ENCODE data around the gene DOCK9. TPM values are rescaled to one million over a fixed set of nuclear protein-coding genes. Genes with fewer than 3 reads are reported as not detected.

DOCK9 gene
- polyA plus RNA-seq, 1 of the 3 experiments (the other 2 are of a cell fraction): 16.6 TPM

DNA sequence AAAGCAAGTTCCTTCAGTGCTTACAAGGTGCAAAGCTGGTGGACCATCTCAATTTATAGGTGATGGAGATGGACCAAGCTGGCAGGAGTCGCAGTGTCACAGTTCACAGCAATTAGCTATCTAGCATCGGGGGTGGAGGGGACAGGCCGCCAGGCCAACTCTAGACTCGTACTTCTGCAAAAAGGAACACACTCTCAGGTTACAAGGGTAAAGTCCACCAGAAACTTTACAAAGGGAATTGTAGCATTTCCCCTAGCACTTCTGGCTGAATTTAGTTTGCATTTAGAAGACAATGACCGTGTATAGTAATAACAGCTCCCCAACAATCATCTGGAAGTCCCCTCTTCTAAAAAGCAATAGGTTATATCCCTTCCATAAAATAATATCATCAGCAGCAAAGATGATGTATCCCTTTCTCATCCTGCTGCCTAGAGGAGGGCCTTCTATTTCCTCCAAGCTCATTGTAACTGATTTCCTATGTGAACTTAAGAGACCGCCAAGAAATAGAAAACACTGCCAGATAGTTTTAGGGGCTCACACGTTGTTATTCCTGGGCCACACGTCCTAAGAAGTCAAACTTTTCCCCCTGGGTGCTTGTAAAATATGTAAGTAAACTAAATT, 8.5 kb upstream of the DOCK9 start (continued):
- TF ChIP-seq, protein P1, sequence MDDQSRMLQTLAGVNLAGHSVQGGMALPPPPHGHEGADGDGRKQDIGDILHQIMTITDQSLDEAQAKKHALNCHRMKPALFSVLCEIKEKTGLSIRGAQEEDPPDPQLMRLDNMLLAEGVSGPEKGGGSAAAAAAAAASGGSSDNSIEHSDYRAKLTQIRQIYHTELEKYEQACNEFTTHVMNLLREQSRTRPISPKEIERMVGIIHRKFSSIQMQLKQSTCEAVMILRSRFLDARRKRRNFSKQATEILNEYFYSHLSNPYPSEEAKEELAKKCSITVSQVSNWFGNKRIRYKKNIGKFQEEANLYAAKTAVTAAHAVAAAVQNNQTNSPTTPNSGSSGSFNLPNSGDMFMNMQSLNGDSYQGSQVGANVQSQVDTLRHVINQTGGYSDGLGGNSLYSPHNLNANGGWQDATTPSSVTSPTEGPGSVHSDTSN (IDR thresholded peaks at IDR 0.05): no peak
- TF ChIP-seq IRF3 (IDR thresholded peaks at IDR 0.05; ENCODE audit: low read depth, low read length) (no peak), YY1 (IDR thresholded peaks at IDR 0.05; ENCODE audit: low read depth) (no peak), JUND (IDR thresholded peaks at IDR 0.05) (no peak), FOSL2 (IDR thresholded peaks at IDR 0.05; ENCODE audit: borderline replicate concordance, low read depth) (no peak), CHD2 (IDR thresholded peaks at IDR 0.05; ENCODE audit: low read length, partially characterized antibody) (no peak), RXRA (IDR thresholded peaks at IDR 0.05; ENCODE audit: borderline replicate concordance, low read depth) (no peak), TCF12 (IDR thresholded peaks at IDR 0.05) (no peak)

GRCh38 chr13:98985591-98985990, 7.7 kb upstream of the DOCK9 start:
- H3K9me3 ChIP-seq: no peaks in the 10 kb centered on the region
- H3K36me3 ChIP-seq (replicated peaks in 1 of 2; ENCODE audit: control insufficient read depth in 1 of 2, insufficient read depth in 2 of 2, low read length in 1 of 2): no peaks in the 10 kb centered on the region
- H3K79me2 ChIP-seq (ENCODE audit: insufficient read depth): no peaks in the 10 kb centered on the region
- no peaks in the 10 kb centered on the region for H4K20me1 ChIP-seq (ENCODE audit: insufficient read depth)
- H3F3A ChIP-seq (replicated peaks; ENCODE audit: insufficient read depth): no peaks in the 10 kb centered on the region
- TF ChIP-seq, protein P2, sequence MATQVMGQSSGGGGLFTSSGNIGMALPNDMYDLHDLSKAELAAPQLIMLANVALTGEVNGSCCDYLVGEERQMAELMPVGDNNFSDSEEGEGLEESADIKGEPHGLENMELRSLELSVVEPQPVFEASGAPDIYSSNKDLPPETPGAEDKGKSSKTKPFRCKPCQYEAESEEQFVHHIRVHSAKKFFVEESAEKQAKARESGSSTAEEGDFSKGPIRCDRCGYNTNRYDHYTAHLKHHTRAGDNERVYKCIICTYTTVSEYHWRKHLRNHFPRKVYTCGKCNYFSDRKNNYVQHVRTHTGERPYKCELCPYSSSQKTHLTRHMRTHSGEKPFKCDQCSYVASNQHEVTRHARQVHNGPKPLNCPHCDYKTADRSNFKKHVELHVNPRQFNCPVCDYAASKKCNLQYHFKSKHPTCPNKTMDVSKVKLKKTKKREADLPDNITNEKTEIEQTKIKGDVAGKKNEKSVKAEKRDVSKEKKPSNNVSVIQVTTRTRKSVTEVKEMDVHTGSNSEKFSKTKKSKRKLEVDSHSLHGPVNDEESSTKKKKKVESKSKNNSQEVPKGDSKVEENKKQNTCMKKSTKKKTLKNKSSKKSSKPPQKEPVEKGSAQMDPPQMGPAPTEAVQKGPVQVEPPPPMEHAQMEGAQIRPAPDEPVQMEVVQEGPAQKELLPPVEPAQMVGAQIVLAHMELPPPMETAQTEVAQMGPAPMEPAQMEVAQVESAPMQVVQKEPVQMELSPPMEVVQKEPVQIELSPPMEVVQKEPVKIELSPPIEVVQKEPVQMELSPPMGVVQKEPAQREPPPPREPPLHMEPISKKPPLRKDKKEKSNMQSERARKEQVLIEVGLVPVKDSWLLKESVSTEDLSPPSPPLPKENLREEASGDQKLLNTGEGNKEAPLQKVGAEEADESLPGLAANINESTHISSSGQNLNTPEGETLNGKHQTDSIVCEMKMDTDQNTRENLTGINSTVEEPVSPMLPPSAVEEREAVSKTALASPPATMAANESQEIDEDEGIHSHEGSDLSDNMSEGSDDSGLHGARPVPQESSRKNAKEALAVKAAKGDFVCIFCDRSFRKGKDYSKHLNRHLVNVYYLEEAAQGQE (IDR thresholded peaks at IDR 0.05; ENCODE audit: low read depth, low read length): no peak
- TF ChIP-seq TAF1 (IDR thresholded peaks at IDR 0.05; ENCODE audit: borderline replicate concordance, low read depth, low read length): no peak
- TF ChIP-seq, protein P3, sequence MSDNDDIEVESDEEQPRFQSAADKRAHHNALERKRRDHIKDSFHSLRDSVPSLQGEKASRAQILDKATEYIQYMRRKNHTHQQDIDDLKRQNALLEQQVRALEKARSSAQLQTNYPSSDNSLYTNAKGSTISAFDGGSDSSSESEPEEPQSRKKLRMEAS (IDR thresholded peaks at IDR 0.05; ENCODE audit: low read depth): no peak
- no peak for TF ChIP-seq CHD2 (IDR thresholded peaks at IDR 0.05; ENCODE audit: low read length, partially characterized antibody)
- TF ChIP-seq IRF3 (IDR thresholded peaks at IDR 0.05; ENCODE audit: low read depth, low read length): no peak
- no peak for TF ChIP-seq SMC3 (IDR thresholded peaks at IDR 0.05; ENCODE audit: low read depth, low read length)
- TF ChIP-seq POLR2AphosphoS5 (IDR thresholded peaks at IDR 0.05; ENCODE audit: low read depth, low read length): no peak
- no peak for TF ChIP-seq GATA2 (CRISPR knock-in tag; IDR thresholded peaks at IDR 0.05)
- no peak for TF ChIP-seq MXI1 (IDR thresholded peaks at IDR 0.05; ENCODE audit: low read depth, low read length)
- no peak for TF ChIP-seq FOXM1 (IDR thresholded peaks at IDR 0.05; ENCODE audit: low read depth)
- TF ChIP-seq TEAD4 (IDR thresholded peaks at IDR 0.05; ENCODE audit: borderline replicate concordance, insufficient read depth): no peak
- no peak for TF ChIP-seq EZH2phosphoT487 (IDR thresholded peaks at IDR 0.05; ENCODE audit: borderline replicate concordance, low read depth)
- TF ChIP-seq TCF12 (IDR thresholded peaks at IDR 0.05): no peak
- no peak for TF ChIP-seq SIN3A (IDR thresholded peaks at IDR 0.05; ENCODE audit: borderline replicate concordance, low read depth, low read length)
- TF ChIP-seq ELF1 (IDR thresholded peaks at IDR 0.05): no peak
- TF ChIP-seq NFIC (IDR thresholded peaks at IDR 0.05; ENCODE audit: borderline replicate concordance): no peak
- TF ChIP-seq FOSL2 (IDR thresholded peaks at IDR 0.05; ENCODE audit: borderline replicate concordance, low read depth): no peak
- TF ChIP-seq RFX5 (IDR thresholded peaks at IDR 0.05; ENCODE audit: low read length): no peak
- no peak for DNase-seq
- H2AFZ ChIP-seq (ENCODE audit: low read depth): no peak overlapping the region
- ChIA-PET CTCF (interaction anchor here (0.6 kb wide), 1 partner anchor 476 kb away, joined by 3 read pairs; no protein-coding TSS in a partner anchor), POLR2A (no interaction called here)
- no peaks in the 10 kb centered on the region for H3K9me2 ChIP-seq
- WGBS (ENCODE audit: low lambda C conversion rate): 94% methylated on average over 6 of the region's 6 CpGs
- peaks cover 0 to 5% of the 10 kb centered on the region in 2 experiments; a peak in 2 of 4 replicates for H3K4me1 ChIP-seq (ENCODE audit: control insufficient read depth in 1 of 2, insufficient read depth in 2 of 2, low read depth in 1 of 2, low read length in 1 of 2)
- H3K27ac ChIP-seq (ENCODE audit: low read depth in 2 of 2, low read length in 1 of 2): no peak overlapping the region
- H3K9ac ChIP-seq: no peak overlapping the region
- no peak overlapping the region for H3K4me2 ChIP-seq
- H3K27me3 ChIP-seq (ENCODE audit: insufficient read depth): no peaks in the 10 kb centered on the region
- no peak overlapping the region for H3K4me3 ChIP-seq (ENCODE audit: low read depth in 2 of 2, low read length in 1 of 2)

Measured in SK-N-SH (cell line).